Measurements from ENCODE around the gene TNFRSF19.
"Not testable (repeated sequence)": the region's sequence is repeated elsewhere in the genome, so short reads cannot be mapped to it uniquely, and the experiment has no call there.

TNFRSF19 gene

DNA sequence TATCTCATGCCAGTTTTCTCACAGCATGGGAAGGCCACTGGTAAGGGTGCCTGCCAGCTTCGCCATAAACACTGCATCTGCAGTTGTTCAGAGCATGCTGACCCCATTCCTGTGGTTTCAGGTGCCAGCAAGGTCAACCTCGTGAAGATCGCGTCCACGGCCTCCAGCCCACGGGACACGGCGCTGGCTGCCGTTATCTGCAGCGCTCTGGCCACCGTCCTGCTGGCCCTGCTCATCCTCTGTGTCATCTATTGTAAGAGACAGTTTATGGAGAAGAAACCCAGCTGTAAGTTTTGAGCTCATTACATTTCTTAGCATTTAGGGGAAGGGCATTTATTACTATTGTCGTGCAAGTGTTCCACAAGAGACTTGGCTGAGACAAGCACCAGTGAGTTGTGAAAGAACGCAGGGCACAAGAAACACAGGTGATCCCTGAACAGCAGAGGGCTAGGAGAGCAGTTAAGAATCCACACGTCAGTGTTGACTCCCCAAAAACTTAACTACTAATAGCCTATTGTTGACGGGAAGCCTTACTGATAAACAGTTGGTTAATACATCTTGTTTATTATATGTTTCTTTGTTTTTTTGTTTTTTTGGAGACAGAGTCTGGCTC lies 88.8 kb downstream of the TNFRSF19 start:
- no peak for DNase-seq

GRCh38 chr13:23660249-23660648 lies 90.0 kb downstream of the TNFRSF19 start:
- DNase-seq: no peak

- DNase-seq: no peak
These were observed 96.4 kb downstream of the TNFRSF19 start for GRCh38 chr13:23666582-23666981.

GRCh38 chr13:23667750-23668149 lies 97.5 kb downstream of the TNFRSF19 start:
- DNase-seq: no peak

DNA sequence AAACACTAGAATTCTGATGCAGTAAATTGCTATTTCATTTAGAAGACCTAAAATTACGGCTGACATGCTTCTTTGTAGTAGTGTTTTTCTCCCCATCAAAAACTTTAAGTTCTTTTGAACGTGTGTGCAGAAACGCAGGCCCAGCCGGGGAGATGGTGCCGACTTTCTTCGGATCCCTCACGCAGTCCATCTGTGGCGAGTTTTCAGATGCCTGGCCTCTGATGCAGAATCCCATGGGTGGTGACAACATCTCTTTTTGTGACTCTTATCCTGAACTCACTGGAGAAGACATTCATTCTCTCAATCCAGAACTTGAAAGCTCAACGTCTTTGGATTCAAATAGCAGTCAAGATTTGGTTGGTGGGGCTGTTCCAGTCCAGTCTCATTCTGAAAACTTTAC lies 98.3 kb downstream of the TNFRSF19 start:
- no peak for DNase-seq

- DNase-seq: no peak
These were observed 100.6 kb downstream of the TNFRSF19 start for GRCh38 chr13:23670793-23671192.

- DNase-seq: no peak
These were observed 101.2 kb downstream of the TNFRSF19 start for GRCh38 chr13:23671377-23671776.

DNA sequence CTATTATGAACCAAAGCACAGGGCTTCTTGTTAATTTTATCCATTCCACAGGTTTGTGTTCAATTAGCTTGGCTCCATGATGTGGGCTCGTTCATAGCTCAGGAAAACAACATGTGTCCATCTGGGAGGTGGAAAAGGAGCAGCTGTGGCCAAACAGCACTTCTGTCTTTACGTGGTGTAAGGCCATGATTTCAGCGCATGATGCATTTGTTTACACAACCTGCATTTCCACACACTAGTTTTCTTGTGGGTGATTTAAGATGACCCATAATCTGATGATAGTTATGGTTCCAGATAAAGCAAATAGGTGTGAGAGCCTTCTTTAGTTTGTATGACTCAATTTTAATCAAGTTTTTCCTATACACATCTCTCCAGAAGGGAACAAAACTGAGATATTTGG lies 101.7 kb downstream of the TNFRSF19 start:
- DNase-seq: no peak

DNA sequence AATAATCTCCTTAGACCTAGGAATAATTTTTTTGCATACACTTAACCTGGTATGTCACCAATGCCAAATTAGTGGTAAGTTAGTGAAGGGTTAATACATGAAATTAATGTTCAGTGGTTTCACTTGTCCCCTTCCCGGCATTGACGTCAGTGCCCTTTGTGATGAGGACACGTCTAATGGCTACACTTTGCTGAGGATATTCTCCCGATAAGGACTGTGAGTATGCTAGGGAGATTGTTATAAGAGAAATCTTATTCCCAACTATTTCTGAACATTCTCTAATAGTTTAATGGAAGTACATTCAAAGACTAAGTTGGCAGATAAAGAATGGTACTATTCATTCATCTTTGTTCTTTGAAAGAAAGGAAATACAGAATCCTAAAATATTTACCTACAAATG lies 102.4 kb downstream of the TNFRSF19 start:
- no peak for DNase-seq

GRCh38 chr13:23673354-23673753 lies 103.1 kb downstream of the TNFRSF19 start:
- DNase-seq: no peak

DNA sequence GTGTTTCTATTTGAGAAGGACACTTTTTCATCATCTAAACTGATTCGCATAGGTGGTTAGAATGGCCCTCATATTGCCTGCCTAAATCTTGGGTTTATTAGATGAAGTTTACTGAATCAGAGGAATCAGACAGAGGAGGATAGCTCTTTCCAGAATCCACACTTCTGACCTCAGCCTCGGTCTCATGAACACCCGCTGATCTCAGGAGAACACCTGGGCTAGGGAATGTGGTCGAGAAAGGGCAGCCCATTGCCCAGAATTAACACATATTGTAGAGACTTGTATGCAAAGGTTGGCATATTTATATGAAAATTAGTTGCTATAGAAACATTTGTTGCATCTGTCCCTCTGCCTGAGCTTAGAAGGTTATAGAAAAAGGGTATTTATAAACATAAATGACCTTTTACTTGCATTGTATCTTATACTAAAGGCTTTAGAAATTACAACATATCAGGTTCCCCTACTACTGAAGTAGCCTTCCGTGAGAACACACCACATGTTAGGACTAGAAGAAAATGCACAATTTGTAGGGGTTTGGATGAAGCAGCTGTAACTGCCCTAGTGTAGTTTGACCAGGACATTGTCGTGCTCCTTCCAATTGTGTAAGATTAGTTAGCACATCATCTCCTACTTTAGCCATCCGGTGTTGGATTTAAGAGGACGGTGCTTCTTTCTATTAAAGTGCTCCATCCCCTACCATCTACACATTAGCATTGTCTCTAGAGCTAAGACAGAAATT lies 103.8 kb downstream of the TNFRSF19 start:
- no peak for DNase-seq

DNA sequence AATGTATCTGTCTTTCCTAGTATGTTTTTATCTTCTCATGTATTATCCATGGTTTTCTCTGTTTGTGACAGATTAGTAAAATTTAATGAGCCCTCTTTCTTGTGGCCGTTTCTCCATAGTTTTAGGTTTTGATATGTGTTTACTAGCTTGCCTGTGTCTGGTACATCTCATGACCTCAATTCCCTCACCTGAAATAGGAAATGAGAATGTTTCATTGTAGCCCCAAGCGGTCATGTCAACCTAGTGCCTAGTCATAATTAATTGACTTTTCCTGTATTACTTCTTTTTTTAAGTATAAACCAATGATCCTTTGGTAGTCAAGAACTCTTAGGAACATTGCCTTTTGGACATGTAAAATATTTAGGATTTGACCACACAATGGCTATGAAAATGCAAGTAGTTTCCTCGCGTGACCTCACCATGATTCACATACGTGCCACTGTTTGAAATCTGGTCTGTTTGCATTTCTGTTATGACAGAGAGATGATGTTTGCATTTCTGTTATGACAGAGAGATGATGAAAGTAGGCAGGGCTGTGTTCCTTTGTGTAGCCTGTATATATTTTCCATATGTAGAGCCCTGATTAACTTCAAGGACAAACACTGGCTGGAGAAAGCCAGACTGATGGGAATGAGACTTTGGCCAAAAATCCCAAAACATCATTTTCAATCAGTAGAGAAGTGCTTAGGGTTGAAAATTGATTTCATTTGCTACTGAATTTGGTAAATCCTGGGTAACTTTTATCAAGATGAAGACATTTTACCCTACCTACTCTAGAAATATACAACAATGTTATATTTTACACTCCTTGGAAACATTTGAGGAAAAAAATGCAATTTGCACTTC lies 104.8 kb downstream of the TNFRSF19 start:
- DNase-seq: no peak

DNA sequence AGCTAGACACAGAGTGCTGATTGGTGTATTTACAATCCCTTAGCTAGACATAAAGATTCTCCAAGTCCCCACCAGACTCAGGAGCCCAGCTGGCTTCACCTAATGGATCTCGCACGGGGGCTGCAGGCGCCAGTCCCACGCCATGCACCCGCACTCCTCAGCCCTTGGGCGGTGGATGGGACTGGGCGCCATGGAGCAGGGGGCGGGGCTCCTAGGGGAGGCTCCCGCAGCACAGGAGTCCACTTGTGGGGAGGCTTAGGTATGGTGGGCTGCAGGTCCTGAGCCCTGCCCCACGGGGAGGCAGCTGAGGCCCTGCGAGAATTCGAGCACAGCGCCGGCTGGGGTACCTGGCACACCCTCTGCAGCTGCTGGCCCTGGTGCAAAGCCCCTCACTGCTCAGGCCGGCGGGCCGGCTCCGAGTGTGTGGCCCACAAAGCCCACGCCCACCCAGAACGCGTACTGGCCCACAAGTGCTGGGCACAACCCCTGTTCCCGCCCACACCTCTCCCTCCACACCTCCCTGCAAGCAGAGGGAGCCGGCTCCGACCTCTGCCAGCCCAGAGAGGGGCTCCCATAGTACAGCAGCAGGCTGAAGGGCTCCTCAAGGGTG lies 107.6 kb downstream of the TNFRSF19 start:
- not testable (repeated sequence) for DNase-seq

DNA sequence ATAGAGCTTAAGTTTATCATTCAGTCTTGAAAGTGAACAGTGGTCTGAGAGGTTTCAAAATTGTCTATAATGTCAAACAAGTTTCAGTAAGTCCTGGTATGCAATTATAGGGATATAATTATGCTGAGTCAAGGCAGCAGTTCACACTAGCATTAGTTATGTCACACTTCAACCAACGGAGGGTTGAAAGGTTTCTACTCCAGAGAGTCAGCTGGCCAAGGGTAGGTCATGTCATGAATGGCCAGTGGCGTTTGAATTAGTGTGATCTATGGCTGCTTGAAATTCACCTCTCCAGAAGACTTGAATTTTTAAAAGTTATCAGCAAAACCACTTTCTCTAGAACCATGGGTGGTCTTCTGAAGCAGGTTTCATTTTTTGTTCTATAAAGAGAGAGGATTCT lies 108.6 kb downstream of the TNFRSF19 start:
- no peak for DNase-seq

DNA sequence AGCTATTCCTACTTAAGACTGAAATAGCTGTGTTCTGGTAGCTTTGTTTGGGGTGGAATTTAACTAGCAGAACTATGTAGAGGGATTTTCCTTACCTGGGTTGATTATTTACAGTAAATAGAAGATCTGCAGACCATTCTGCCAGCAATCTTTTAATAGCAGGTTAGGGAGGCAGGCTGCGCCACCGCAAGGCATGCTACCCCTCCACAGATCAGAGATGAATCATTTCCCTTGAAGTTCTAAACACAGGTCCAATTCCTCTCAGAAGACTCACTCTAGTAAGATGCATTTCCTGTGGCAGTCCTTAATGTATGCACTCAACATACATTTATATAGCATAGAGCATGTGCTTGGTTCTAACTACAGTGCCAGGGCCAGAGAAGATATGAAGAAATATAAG lies 109.0 kb downstream of the TNFRSF19 start:
- no peak for DNase-seq

GRCh38 chr13:23680845-23681669 lies 110.8 kb downstream of the TNFRSF19 start:
- no peak for DNase-seq

GRCh38 chr13:23683084-23683483 lies 112.9 kb downstream of the TNFRSF19 start:
- DNase-seq: no peak

DNA sequence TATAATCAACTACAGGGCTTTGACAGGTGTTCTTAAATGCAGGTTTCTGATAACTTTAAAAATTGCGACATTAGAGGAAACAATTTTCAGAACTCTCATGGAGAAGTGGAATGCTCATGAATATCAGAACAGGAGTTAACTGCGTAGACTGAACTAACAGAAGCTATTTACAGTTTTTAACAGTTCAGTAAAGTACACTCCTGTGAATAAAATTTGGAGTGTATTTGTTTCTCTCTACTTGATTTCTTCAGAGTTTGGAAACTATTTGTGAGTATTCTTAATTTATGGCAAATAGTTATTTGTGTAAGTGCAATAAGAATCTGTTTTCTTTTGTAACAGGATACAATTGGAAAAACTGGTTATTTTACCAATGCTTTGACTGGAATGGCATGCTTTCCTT lies 114.4 kb downstream of the TNFRSF19 start:
- DNase-seq: no peak

DNA sequence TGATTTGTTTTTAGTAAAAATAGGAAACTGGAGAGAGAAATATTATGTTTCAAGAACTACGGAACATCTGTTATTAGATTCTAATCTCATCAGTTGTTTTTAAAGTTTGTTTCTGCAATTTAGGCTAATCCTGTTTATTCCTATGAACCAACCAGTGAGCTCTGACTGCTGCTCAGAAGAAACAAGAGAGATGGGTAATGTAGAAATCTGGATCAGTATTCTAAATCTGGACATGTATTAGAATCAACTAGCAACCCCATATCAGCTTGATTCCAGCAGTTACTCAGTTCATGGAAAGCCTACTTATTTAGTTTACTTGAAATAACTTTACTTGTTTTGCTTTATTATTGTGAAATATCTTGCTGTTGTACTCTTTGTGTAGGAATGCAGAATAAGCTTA lies 115.2 kb downstream of the TNFRSF19 start:
- no peak for DNase-seq

- DNase-seq: no peak
These were observed 116.7 kb downstream of the TNFRSF19 start for GRCh38 chr13:23686948-23687347.

DNA sequence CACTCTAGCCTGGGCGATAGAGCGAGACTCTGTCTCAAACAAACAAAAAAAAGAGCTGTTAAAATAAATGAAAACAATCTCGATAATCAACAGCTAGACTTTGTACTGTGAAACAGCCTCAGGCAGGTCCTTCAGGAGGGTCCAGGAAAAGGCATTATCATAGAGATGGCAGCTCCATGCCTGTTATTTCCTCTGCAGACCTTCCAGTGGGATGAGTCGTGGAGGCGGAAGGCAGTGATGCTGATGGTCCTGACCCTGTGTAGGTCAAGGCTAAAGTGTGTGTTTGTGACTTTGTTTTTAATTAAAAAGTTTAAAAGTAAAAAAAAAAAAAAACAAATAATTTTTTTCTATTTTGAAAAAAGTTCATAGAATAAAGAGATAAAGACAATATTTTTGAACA lies 117.4 kb downstream of the TNFRSF19 start:
- DNase-seq: no peak

DNA sequence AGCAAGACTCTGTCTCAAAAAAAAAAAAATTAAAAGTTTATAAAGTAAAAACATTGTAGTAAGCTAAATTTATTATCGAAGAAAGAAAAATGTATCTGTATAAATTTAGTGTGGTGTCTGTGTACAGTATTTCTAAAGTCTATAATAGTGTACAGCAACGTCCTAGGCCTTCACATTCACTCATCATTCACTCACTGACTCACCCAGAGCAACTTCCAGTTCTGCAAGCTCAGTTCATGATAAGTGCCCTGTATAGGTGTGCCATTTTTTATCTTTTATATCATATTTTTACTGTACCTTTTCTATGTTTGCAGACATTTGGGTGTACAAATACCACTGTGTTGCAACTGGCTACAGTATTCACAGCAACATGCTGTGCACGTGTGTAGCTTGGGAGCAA lies 118.1 kb downstream of the TNFRSF19 start:
- no peak for DNase-seq

- DNase-seq: no peak
These were observed 120.5 kb downstream of the TNFRSF19 start for GRCh38 chr13:23690668-23691067.
